ENCODE results near the gene RPN2.

DNA sequence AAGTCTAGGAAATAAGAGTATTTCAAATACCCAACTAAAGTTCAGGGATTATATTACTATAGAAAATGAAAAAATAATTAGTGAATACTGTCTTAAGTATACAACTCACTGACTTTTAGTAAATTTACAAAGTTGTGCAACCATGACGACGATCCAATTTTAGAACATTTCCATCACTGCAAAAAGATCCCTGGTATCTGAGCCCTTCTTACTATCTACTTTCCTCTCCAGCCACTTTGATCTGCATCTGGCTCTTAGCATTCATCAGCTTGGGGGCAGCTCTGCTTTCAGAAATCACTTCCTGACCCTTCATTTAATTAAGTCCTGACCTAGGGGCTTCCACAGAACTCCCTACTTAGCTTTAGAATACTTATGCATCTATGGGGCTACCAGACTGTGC is 45.2 kb upstream of the RPN2 start:
- TF ChIP-seq POLR2AphosphoS5 (IDR thresholded peaks at IDR 0.05; ENCODE audit: low read depth, low read length) (no peak), POLR2A (IDR thresholded peaks at IDR 0.05; ENCODE audit: low read depth, low read length) (no peak)
